BLaER1 treated with 17β-estradiol and CSF1 and Interleukin-3, amounts not matched to agents 10 nM and 100 nM (cell line): ENCODE measurements around the gene ITGAX.

Experiments used
- H3K27ac ChIP-seq, 11 experiments: shearing (Covaris generic); formaldehyde crosslinking; 2 replicates each; pipeline ENCODE4 v1.8.1; 2022
- H3K27me3 ChIP-seq, 11 experiments: shearing (Covaris generic); formaldehyde crosslinking; 2 replicates each; pipeline ENCODE4 v1.8.1; 2022
- H3K36me3 ChIP-seq, 11 experiments: shearing (Covaris generic); formaldehyde crosslinking; 2 replicates each; pipeline ENCODE4 v1.8.1; 2022
- H3K4me1 ChIP-seq, 10 experiments: shearing (Covaris generic); formaldehyde crosslinking; 2 replicates each; pipeline ENCODE4 v1.8.1; 2022
- H3K4me2 ChIP-seq, 11 experiments: shearing (Covaris generic); formaldehyde crosslinking; 2 replicates each; pipeline ENCODE4 v1.8.1; 2022
- H3K4me3 ChIP-seq, 10 experiments: shearing (Covaris generic); formaldehyde crosslinking; 2 replicates each; pipeline ENCODE4 v1.8.1; 2022
- H3K9ac ChIP-seq, 11 experiments: shearing (Covaris generic); formaldehyde crosslinking; 2 replicates each; pipeline ENCODE4 v1.8.1; 2022
- H3K9me3 ChIP-seq, 11 experiments: shearing (Covaris generic); formaldehyde crosslinking; replicated peaks in 1 of 11; 2 replicates each; pipeline ENCODE4 v1.8.1; 2022
- H4K20me1 ChIP-seq, 11 experiments: shearing (Covaris generic); formaldehyde crosslinking; 2 replicates each; pipeline ENCODE4 v1.8.1; 2022
- Cebpa-rat ChIP-seq, 11 experiments: shearing (Covaris generic); IDR thresholded peaks; 2 replicates each; pipeline ENCODE4 v1.8.1; 2022

Gene ITGAX

DNA sequence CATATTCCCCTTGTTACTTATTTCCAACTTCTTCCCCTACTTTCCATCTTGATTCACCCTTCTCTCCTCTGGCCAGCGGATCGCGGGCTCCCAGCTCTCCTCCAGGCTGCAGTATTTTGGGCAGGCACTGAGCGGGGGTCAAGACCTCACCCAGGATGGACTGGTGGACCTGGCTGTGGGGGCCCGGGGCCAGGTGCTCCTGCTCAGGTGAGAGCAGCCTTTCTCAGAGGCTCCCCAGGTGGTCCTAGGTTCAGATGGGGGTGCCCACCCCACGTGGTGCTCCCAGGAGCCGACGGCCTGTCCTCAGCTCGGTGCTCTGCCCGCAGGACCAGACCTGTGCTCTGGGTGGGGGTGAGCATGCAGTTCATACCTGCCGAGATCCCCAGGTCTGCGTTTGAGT lies 16.0 kb downstream of the ITGAX start:
- no peak for TF ChIP-seq Cebpa-rat (IDR thresholded peaks at IDR 0.05)
- Histone ChIP-seq H3K4me3 (no peak overlapping the region), H3K9ac (no peak overlapping the region; a peak in 1 of 22 replicates), H3K27me3 (no peaks in the 10 kb centered on the region), H3K4me2 (peak overlapping the region in 3 of 11 experiments; percentile 6 to 69 (median 18); a peak in 3 of 22 replicates), H3K4me1 (peaks cover 31 to 53% (median 38%) of the 10 kb centered on the region in 10 experiments), H3K36me3 (peaks cover 0 to 76% (median 0%) of the 10 kb centered on the region in 11 experiments; a peak in 6 of 22 replicates), H3K9me3 (peaks cover 0 to 31% (median 0%) of the 10 kb centered on the region in 11 experiments; a peak in 5 of 22 replicates), H4K20me1 (peaks cover 0 to 25% (median 0%) of the 10 kb centered on the region in 11 experiments; a peak in 2 of 22 replicates), H3K27ac (peak overlapping the region in 6 of 11 experiments; percentile 11 to 88 (median 65); a peak in 8 of 22 replicates)

GRCh38 chr16:31371619-31372484 lies 16.9 kb downstream of the ITGAX start:
- Histone ChIP-seq H3K9me3 (peaks cover 0 to 31% (median 0%) of the 10 kb centered on the region in 11 experiments; a peak in 5 of 22 replicates), H3K4me2 (peak overlapping the region in 1 of 11 experiments; percentile 6; a peak in 1 of 22 replicates), H3K36me3 (peaks cover 0 to 77% (median 0%) of the 10 kb centered on the region in 11 experiments; a peak in 6 of 22 replicates), H3K4me3 (no peak overlapping the region), H3K27ac (peak overlapping the region in 6 of 11 experiments; percentile 11 to 88 (median 49); a peak in 8 of 22 replicates), H3K27me3 (no peaks in the 10 kb centered on the region), H3K9ac (no peak overlapping the region; a peak in 1 of 22 replicates), H4K20me1 (peaks cover 0 to 27% (median 0%) of the 10 kb centered on the region in 11 experiments; a peak in 5 of 22 replicates), H3K4me1 (peaks cover 23 to 44% (median 30%) of the 10 kb centered on the region in 10 experiments)
- no peak for TF ChIP-seq Cebpa-rat (IDR thresholded peaks at IDR 0.05)

DNA sequence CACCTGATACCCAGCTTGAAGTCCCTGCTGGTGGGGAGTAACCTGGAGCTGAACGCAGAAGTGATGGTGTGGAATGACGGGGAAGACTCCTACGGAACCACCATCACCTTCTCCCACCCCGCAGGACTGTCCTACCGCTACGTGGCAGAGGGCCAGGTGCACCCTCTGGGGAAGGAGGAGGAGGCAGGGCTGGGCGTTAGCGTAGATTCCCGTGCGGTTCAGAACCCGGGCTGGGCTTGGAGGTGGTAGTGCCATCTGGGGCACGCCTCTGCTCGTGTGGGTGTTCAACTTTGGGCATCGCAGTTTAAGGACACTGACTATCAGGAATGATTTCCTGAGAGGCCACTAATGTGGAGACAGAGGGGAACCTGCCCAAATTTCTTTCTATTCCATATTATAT lies 18.3 kb downstream of the ITGAX start:
- H3K9ac ChIP-seq, result no peak overlapping the region
- H4K20me1 ChIP-seq, result peaks cover 0 to 41% (median 0%) of the 10 kb centered on the region in 11 experiments; a peak in 5 of 22 replicates
- no peak overlapping the region for H3K4me2 ChIP-seq
- peaks cover 0 to 31% (median 0%) of the 10 kb centered on the region in 11 experiments; a peak in 5 of 22 replicates for H3K9me3 ChIP-seq
- H3K27ac ChIP-seq, result no peak overlapping the region; a peak in 1 of 22 replicates
- peaks cover 0 to 91% (median 0%) of the 10 kb centered on the region in 11 experiments; a peak in 6 of 22 replicates for H3K36me3 ChIP-seq
- H3K4me1 ChIP-seq, result peaks cover 9 to 30% (median 16%) of the 10 kb centered on the region in 10 experiments
- no peaks in the 10 kb centered on the region for H3K27me3 ChIP-seq
- H3K4me3 ChIP-seq, result no peak overlapping the region
- TF ChIP-seq Cebpa-rat (IDR thresholded peaks at IDR 0.05), result no peak

DNA sequence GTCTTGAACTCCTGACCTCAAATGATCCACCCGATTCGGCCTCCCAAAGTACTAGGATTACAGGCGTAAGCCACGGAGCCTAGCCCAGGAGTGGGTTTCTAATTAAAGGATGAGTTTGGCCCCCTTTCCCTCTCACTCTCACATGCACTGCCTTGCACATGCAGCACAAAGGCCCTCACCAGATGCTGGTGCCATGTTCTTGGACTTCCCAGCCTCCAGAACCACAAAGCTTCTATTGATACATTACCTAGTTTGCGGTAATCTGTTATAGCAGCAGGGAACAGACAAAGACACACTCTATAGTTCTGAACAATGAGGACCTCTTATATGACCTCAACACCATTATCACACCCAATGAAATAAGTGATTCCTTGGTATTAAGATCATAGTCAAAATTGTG lies 20.3 kb downstream of the ITGAX start:
- Histone ChIP-seq H4K20me1 (peaks cover 0 to 53% (median 0%) of the 10 kb centered on the region in 11 experiments; a peak in 5 of 22 replicates), H3K27ac (no peak overlapping the region), H3K4me1 (peaks cover 0 to 14% (median under 1%) of the 10 kb centered on the region in 10 experiments; a peak in 6 of 20 replicates), H3K27me3 (no peaks in the 10 kb centered on the region), H3K36me3 (peaks cover 0 to 100% (median 0%) of the 10 kb centered on the region in 11 experiments; a peak in 6 of 22 replicates), H3K4me3 (no peak overlapping the region), H3K4me2 (no peak overlapping the region), H3K9ac (no peak overlapping the region), H3K9me3 (peaks cover 0 to 20% (median 0%) of the 10 kb centered on the region in 11 experiments; a peak in 5 of 22 replicates)
- TF ChIP-seq Cebpa-rat (IDR thresholded peaks at IDR 0.05), result no peak

DNA sequence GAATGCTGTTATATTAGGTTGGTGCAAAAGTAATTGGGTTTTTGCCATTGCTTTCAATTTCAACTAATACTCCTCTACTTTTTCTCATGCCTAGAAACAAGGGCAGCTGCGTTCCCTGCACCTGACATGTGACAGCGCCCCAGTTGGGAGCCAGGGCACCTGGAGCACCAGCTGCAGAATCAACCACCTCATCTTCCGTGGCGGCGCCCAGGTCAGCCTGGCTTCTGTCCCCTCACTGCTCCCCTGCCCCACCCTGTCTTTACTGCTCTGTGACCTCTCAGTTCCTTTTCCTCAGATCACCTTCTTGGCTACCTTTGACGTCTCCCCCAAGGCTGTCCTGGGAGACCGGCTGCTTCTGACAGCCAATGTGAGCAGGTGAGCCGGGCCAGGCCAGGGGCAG lies 21.7 kb downstream of the ITGAX start:
- Histone ChIP-seq H3K9ac (no peak overlapping the region), H3K4me3 (no peak overlapping the region), H3K27ac (no peak overlapping the region), H3K27me3 (no peaks in the 10 kb centered on the region), H3K4me1 (peaks cover 0 to 3% (median 0%) of the 10 kb centered on the region in 10 experiments; a peak in 2 of 20 replicates), H3K9me3 (peaks cover 0 to 12% (median 0%) of the 10 kb centered on the region in 11 experiments; a peak in 5 of 22 replicates), H3K36me3 (peaks cover 0 to 100% (median 0%) of the 10 kb centered on the region in 11 experiments; a peak in 6 of 22 replicates), H3K4me2 (no peak overlapping the region), H4K20me1 (peaks cover 0 to 65% (median 0%) of the 10 kb centered on the region in 11 experiments; a peak in 5 of 22 replicates)
- TF ChIP-seq Cebpa-rat (IDR thresholded peaks at IDR 0.05), result no peak

- H3K9ac ChIP-seq, result no peak overlapping the region
- TF ChIP-seq Cebpa-rat (IDR thresholded peaks at IDR 0.05), result no peak
- H3K27me3 ChIP-seq, result no peaks in the 10 kb centered on the region
- no peak overlapping the region for H3K4me3 ChIP-seq
- H3K27ac ChIP-seq, result no peak overlapping the region
- H4K20me1 ChIP-seq, result peaks cover 0 to 61% (median 0%) of the 10 kb centered on the region in 11 experiments; a peak in 5 of 22 replicates
- peaks cover 0 to 9% (median 2%) of the 10 kb centered on the region in 10 experiments; a peak in 12 of 20 replicates for H3K4me1 ChIP-seq
- peaks cover 0 to 100% (median 0%) of the 10 kb centered on the region in 11 experiments; a peak in 6 of 22 replicates for H3K36me3 ChIP-seq
- no peak overlapping the region for H3K4me2 ChIP-seq
- H3K9me3 ChIP-seq, result peaks cover 0 to 12% (median 0%) of the 10 kb centered on the region in 11 experiments; a peak in 5 of 22 replicates
Measured at GRCh38 chr16:31377210-31377903, 22.4 kb downstream of the ITGAX start.

GRCh38 chr16:31380201-31380600 lies 25.2 kb downstream of the ITGAX start:
- Histone ChIP-seq H3K9me3 (peaks cover 0 to 3% (median 0%) of the 10 kb centered on the region in 11 experiments; a peak in 5 of 22 replicates), H3K9ac (0 out of 22 replicates have a peak overlapping the region, but pooled peaks of 1 of the 11 experiments have one; percentile 19), H3K4me2 (no peak overlapping the region), H3K4me1 (peaks cover 0 to 13% (median 6%) of the 10 kb centered on the region in 10 experiments; a peak in 12 of 20 replicates), H3K4me3 (no peak overlapping the region), H3K27ac (no peak overlapping the region), H3K36me3 (peaks cover 0 to 83% (median 0%) of the 10 kb centered on the region in 11 experiments; a peak in 6 of 22 replicates), H4K20me1 (peaks cover 0 to 47% (median 0%) of the 10 kb centered on the region in 11 experiments; a peak in 5 of 22 replicates), H3K27me3 (no peaks in the 10 kb centered on the region)
- no peak for TF ChIP-seq Cebpa-rat (IDR thresholded peaks at IDR 0.05)
